MM.1S (cell line): ENCODE data around the gene PPAT.

Experiments
- CTCF ChIP-seq: fragments of 300-600 bp; sonication (generic); IDR thresholded peaks from 2 replicates; pipeline ENCODE4 v1.5.1; 2016; ENCODE audit warnings: antibody characterized with exemption, low read length, mixed read lengths
- EZH2 ChIP-seq: fragments of 300-600 bp; sonication (generic); optimal IDR thresholded peaks from 2 replicates; pipeline ENCODE3; 2017; ENCODE audit warnings: low read depth, mild to moderate bottlenecking, antibody characterized with exemption, low read length, mixed read lengths
- EZH2phosphoT487 ChIP-seq: fragments of 300-600 bp; sonication (generic); IDR thresholded peaks from 2 replicates; pipeline ENCODE4 v1.6.1; 2018; ENCODE audit warnings: antibody characterized with exemption, low read length

GRCh38 chr4:56427179-56427578 lies 8.2 kb downstream of the PPAT start:
- TF ChIP-seq CTCF = no peak
- no peak for TF ChIP-seq EZH2phosphoT487
- TF ChIP-seq EZH2 = no peak
